ENCODE measurements around the gene ITPK1.
A peak's percentile ranks its signal among the peaks of the same experiment; 100 is the strongest.

The ITPK1 gene

GRCh38 chr14:93073910-93074769 lies 41.6 kb downstream of the ITPK1 start:
- ChIA-PET CTCF (interaction anchor here (1.2 kb wide), 1 partner anchor 13 kb away, joined by 3 read pairs; no protein-coding TSS in a partner anchor), POLR2A (no interaction called here)
- no peak for TF ChIP-seq CTCF (IDR thresholded peaks at IDR 0.05; ENCODE audit: control extremely low read depth, extremely low read depth, low read depth, missing control alignments)

GRCh38 chr14:93073358-93073707 lies 42.4 kb downstream of the ITPK1 start:
- POLR2A ChIA-PET = no interaction called here
- CTCF ChIA-PET = interaction anchor here (1.2 kb wide), 2 partner anchors 14 to 39 kb away, joined by 3 to 4 read pairs; no protein-coding TSS in a partner anchor
- no peak for DNase-seq (ENCODE audit: extremely low spot score)
- TF ChIP-seq CTCF (IDR thresholded peaks at IDR 0.05; ENCODE audit: control extremely low read depth, extremely low read depth, low read depth, missing control alignments) = no peak

More at GRCh38 chr14:93073910-93074769, 41.6 kb downstream of the ITPK1 start:
- no peak for DNase-seq (ENCODE audit: extremely low spot score)

GRCh38 chr14:93072659-93073357 lies 42.9 kb downstream of the ITPK1 start:
- peak; percentile 2 for TF ChIP-seq CTCF (IDR thresholded peaks at IDR 0.05; ENCODE audit: control extremely low read depth, extremely low read depth, low read depth, missing control alignments)
- ChIA-PET CTCF (interaction anchor here (1.0 to 1.2 kb wide), 2 partner anchors 29 to 38 kb away, joined by 3 to 4 read pairs; no protein-coding TSS in a partner anchor), POLR2A (no interaction called here)

GRCh38 chr14:93068711-93069110 lies 47.0 kb downstream of the ITPK1 start:
- no peak for TF ChIP-seq CTCF (IDR thresholded peaks at IDR 0.05; ENCODE audit: control extremely low read depth, extremely low read depth, low read depth, missing control alignments)
- no peak for DNase-seq (ENCODE audit: extremely low spot score)
- ChIA-PET CTCF (no interaction called here), POLR2A (no interaction called here)

More at GRCh38 chr14:93072659-93073357, 42.9 kb downstream of the ITPK1 start:
- DNase-seq (ENCODE audit: extremely low spot score) = no peak

GRCh38 chr14:93067088-93067487 lies 48.6 kb downstream of the ITPK1 start:
- no peak for TF ChIP-seq CTCF (IDR thresholded peaks at IDR 0.05; ENCODE audit: control extremely low read depth, extremely low read depth, low read depth, missing control alignments)
- no peak for DNase-seq (ENCODE audit: extremely low spot score)
- ChIA-PET POLR2A (no interaction called here), CTCF (interaction anchor here (0.9 kb wide), 1 partner anchor 46 kb away, joined by 6 read pairs; no protein-coding TSS in a partner anchor)

GRCh38 chr14:93065272-93065730 lies 50.4 kb downstream of the ITPK1 start:
- no peak for DNase-seq (ENCODE audit: extremely low spot score)
- POLR2A ChIA-PET = no interaction called here
- no peak for TF ChIP-seq CTCF (IDR thresholded peaks at IDR 0.05; ENCODE audit: control extremely low read depth, extremely low read depth, low read depth, missing control alignments)
- CTCF ChIA-PET = interaction anchor here (1.0 to 3.9 kb wide), 5 partner anchors 25 to 51 kb away, joined by 3 to 20 read pairs (median 4); no protein-coding TSS in a partner anchor
